VCaP (cell line): Measurements from ENCODE around the gene ZNF133.
"Not testable (repeated sequence)": the region's sequence is repeated elsewhere in the genome, so short reads cannot be mapped to it uniquely, and the experiment has no call there.

Source experiments
- H3K27ac ChIP-seq: fragments of 450-650 bp; 2 replicates; pipeline ENCODE4 v1.5.1; 2017
- TF ChIP-seq, protein P1 (sequence below): fragments of 450-650 bp; conservative IDR thresholded peaks from 2 replicates; pipeline ENCODE4 v1.5.1; 2017; ENCODE audit warnings: mild to moderate bottlenecking, moderate library complexity

Gene ZNF133

DNA sequence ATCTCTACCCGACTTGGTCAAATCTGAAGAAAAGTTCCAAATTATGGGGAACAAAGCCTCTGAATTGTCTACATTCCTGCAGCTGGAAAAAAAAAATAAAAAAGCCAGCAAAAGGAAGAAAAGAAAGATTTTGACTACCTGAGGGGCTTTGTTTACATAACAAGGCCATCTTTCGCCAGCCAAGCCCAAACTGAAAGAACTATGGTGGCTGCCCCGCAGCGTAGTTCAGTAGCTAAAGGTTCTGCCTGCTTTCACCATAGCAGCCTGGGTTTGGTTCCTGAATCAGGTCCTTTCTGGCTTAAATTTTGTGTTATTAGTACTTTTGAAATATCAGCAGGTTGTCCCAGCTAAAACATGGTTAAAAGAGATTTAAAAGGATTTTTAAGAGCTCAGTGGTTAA lies 35.4 kb downstream of the ZNF133 start:
- no peak overlapping the region for H3K27ac ChIP-seq
- TF ChIP-seq, protein P1, sequence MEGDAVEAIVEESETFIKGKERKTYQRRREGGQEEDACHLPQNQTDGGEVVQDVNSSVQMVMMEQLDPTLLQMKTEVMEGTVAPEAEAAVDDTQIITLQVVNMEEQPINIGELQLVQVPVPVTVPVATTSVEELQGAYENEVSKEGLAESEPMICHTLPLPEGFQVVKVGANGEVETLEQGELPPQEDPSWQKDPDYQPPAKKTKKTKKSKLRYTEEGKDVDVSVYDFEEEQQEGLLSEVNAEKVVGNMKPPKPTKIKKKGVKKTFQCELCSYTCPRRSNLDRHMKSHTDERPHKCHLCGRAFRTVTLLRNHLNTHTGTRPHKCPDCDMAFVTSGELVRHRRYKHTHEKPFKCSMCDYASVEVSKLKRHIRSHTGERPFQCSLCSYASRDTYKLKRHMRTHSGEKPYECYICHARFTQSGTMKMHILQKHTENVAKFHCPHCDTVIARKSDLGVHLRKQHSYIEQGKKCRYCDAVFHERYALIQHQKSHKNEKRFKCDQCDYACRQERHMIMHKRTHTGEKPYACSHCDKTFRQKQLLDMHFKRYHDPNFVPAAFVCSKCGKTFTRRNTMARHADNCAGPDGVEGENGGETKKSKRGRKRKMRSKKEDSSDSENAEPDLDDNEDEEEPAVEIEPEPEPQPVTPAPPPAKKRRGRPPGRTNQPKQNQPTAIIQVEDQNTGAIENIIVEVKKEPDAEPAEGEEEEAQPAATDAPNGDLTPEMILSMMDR = no peak

DNA sequence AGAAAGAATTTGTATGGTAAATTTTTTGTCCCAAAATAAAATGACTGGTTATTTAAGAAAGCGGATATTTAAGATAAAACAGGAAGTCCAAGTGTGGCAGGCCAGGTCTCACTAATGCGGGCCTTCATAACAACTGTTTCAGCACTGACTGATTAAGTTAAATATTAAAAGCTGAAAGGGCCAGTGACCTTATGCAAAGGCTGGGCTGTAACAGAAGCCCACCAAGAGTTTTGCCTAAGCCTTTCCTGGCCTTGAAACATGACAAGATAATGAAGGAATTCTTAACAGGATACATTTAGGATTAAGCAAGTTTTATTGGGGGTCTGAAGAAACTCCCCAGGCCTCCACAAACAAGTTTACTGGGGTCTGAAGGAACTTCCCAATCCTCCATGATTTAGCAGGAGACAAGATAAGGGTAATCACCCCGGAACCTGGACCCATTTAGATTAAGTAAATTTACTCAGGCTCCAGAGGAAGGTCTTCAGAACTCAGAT lies 36.3 kb downstream of the ZNF133 start:
- TF ChIP-seq, protein P1 = no peak

GRCh38 chr20:18326990-18327389 lies 38.7 kb downstream of the ZNF133 start:
- TF ChIP-seq, protein P1 = no peak
- H3K27ac ChIP-seq = no peak overlapping the region

More for the DNA sequence above, 36.3 kb downstream of the ZNF133 start:
- no peak overlapping the region for H3K27ac ChIP-seq

GRCh38 chr20:18331694-18332093 lies 43.4 kb downstream of the ZNF133 start:
- TF ChIP-seq, protein P1 = no peak
- H3K27ac ChIP-seq = no peak overlapping the region

DNA sequence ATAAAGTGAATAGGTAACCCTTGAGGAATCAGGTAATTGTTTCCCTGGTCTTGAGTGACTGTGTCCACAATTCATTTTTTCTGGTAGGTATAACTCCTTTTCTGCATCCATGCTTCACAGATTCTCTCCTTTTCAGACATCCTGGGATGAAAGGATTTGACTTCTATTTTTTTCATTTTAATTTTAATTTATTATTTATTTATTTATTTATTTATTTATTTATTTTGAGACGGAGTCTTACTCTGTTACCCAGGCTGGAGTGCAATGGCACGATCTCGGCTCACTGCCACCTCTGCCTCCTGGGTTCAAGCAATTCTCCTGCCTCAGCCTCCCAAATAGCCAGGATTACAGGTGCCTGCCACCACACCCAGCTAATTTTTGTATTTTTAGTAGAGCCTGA lies 61.4 kb downstream of the ZNF133 start:
- H3K27ac ChIP-seq = not testable (repeated sequence)

DNA sequence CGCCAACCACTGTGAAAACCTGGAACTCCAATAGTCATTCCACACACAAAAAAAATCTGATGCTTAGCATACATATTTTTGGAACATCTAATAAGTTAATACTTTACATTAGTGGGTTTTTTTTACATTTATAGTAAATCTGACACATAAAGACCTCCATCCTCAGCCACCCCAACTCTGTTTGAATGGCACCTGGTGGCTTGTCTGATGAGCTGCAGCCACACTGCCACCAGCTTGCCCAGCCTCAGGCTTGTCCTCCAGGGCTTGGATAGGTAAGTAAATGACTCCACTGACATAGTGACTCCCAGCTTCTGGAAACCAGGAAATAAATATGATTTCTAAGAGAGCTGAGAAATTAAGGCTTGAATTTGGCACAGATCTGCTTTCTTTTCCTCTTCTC lies 71.5 kb downstream of the ZNF133 start:
- no peak overlapping the region for H3K27ac ChIP-seq
- TF ChIP-seq, protein P1 = no peak

GRCh38 chr20:18360635-18361034 lies 72.3 kb downstream of the ZNF133 start:
- TF ChIP-seq, protein P1 = no peak
- H3K27ac ChIP-seq = no peak overlapping the region

DNA sequence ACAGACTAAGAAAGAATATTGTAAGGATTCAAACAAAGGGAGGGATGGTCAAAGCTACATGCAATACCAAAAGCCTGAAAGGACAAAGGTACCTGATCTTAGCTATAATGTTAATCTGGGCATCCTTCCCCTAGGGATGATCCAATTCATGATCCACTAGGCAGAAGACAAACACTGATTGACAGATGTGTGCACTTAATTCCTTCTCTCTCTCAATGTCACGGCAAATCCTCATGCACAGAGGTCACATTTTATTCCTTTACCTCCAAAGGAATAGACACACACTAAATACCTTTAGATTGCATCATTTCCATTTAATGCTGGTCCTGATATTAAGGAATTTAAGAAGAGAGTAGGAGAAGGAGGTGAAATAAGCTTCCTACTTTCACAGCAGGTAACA lies 73.4 kb downstream of the ZNF133 start:
- TF ChIP-seq, protein P1 = no peak
- H3K27ac ChIP-seq = no peak overlapping the region
